ENCODE measurements around the gene LHX8. TPM values are rescaled to one million over a fixed set of nuclear protein-coding genes. Genes with fewer than 3 reads are reported as not detected.

LHX8 gene
- polyA plus RNA-seq, 1 donor, result not detected

GRCh38 chr1:75132812-75133619 lies 1.2 kb upstream of the LHX8 start:
- DNase-seq, result no peak
- peaks cover 5% of the 10 kb centered on the region for H3K4me1 ChIP-seq (ENCODE audit: control insufficient read depth, insufficient read depth, low read length)
- 0% methylated on average over 6 of the region's 23 CpGs for WGBS (ENCODE audit: insufficient coverage, low lambda C conversion rate)

GRCh38 chr1:75134647-75135572 lies 722 bp downstream of the LHX8 start:
- H3K27ac ChIP-seq (ENCODE audit: low read length), result no peak overlapping the region
- peaks cover 5% of the 10 kb centered on the region for H3K4me1 ChIP-seq (ENCODE audit: control insufficient read depth, insufficient read depth, low read length)
- no CpG with 5 or more reads among the region's 54 CpGs for WGBS (ENCODE audit: insufficient coverage, low lambda C conversion rate)
- peaks cover 14% of the 10 kb centered on the region for H3K9me3 ChIP-seq (ENCODE audit: control insufficient read depth, low read depth, low read length)
- peak in 1 of 2 donors; percentile 30 for DNase-seq
- no peak overlapping the region for H3K4me3 ChIP-seq (ENCODE audit: low read length)
- no peaks in the 10 kb centered on the region for H3K36me3 ChIP-seq (ENCODE audit: control insufficient read depth, insufficient read depth, low read length)
- peaks cover 94% of the 10 kb centered on the region for H3K27me3 ChIP-seq (ENCODE audit: control insufficient read depth, insufficient read depth, low read length)

More at GRCh38 chr1:75132812-75133619, 1.2 kb upstream of the LHX8 start:
- Histone ChIP-seq H3K4me3 (ENCODE audit: low read length) (no peak overlapping the region), H3K27ac (ENCODE audit: low read length) (no peak overlapping the region), H3K9me3 (ENCODE audit: control insufficient read depth, low read depth, low read length) (peaks cover 14% of the 10 kb centered on the region), H3K36me3 (ENCODE audit: control insufficient read depth, insufficient read depth, low read length) (no peaks in the 10 kb centered on the region), H3K27me3 (ENCODE audit: control insufficient read depth, insufficient read depth, low read length) (peaks cover 98% of the 10 kb centered on the region)

GRCh38 chr1:75135573-75136194 lies 1.5 kb downstream of the LHX8 start:
- H3K27ac ChIP-seq (ENCODE audit: low read length), result no peak overlapping the region
- 20% methylated on average over 3 of the region's 23 CpGs for WGBS (ENCODE audit: insufficient coverage, low lambda C conversion rate)
- no peak for DNase-seq
- no peaks in the 10 kb centered on the region for H3K36me3 ChIP-seq (ENCODE audit: control insufficient read depth, insufficient read depth, low read length)
- H3K4me3 ChIP-seq (ENCODE audit: low read length), result no peak overlapping the region
- peaks cover 12% of the 10 kb centered on the region for H3K9me3 ChIP-seq (ENCODE audit: control insufficient read depth, low read depth, low read length)
- H3K4me1 ChIP-seq (ENCODE audit: control insufficient read depth, insufficient read depth, low read length), result peaks cover 5% of the 10 kb centered on the region
- H3K27me3 ChIP-seq (ENCODE audit: control insufficient read depth, insufficient read depth, low read length), result peaks cover 87% of the 10 kb centered on the region

GRCh38 chr1:75136195-75136815 lies 2.1 kb downstream of the LHX8 start:
- H3K4me1 ChIP-seq (ENCODE audit: control insufficient read depth, insufficient read depth, low read length), result peaks cover 5% of the 10 kb centered on the region
- no CpG with 5 or more reads among the region's 64 CpGs for WGBS (ENCODE audit: insufficient coverage, low lambda C conversion rate)
- H3K36me3 ChIP-seq (ENCODE audit: control insufficient read depth, insufficient read depth, low read length), result no peaks in the 10 kb centered on the region
- no peak overlapping the region for H3K27ac ChIP-seq (ENCODE audit: low read length)
- peaks cover 83% of the 10 kb centered on the region for H3K27me3 ChIP-seq (ENCODE audit: control insufficient read depth, insufficient read depth, low read length)
- H3K4me3 ChIP-seq (ENCODE audit: low read length), result no peak overlapping the region
- H3K9me3 ChIP-seq (ENCODE audit: control insufficient read depth, low read depth, low read length), result peaks cover 8% of the 10 kb centered on the region
- no peak for DNase-seq

- H3K27ac ChIP-seq (ENCODE audit: low read length), result no peak overlapping the region
- H3K4me3 ChIP-seq (ENCODE audit: low read length), result no peak overlapping the region
- 0% methylated on average over 1 of the region's 37 CpGs for WGBS (ENCODE audit: insufficient coverage, low lambda C conversion rate)
- H3K27me3 ChIP-seq (ENCODE audit: control insufficient read depth, insufficient read depth, low read length), result peaks cover 75% of the 10 kb centered on the region
- H3K36me3 ChIP-seq (ENCODE audit: control insufficient read depth, insufficient read depth, low read length), result no peaks in the 10 kb centered on the region
- no peak for DNase-seq
- H3K4me1 ChIP-seq (ENCODE audit: control insufficient read depth, insufficient read depth, low read length), result peaks cover 5% of the 10 kb centered on the region
- H3K9me3 ChIP-seq (ENCODE audit: control insufficient read depth, low read depth, low read length), result peaks cover 8% of the 10 kb centered on the region
These were observed 2.9 kb downstream of the LHX8 start for GRCh38 chr1:75136921-75137641.

- H3K4me1 ChIP-seq (ENCODE audit: control insufficient read depth, insufficient read depth, low read length), result no peaks in the 10 kb centered on the region
- no peak for DNase-seq
- H3K27ac ChIP-seq (ENCODE audit: low read length), result no peak overlapping the region
- no peaks in the 10 kb centered on the region for H3K27me3 ChIP-seq (ENCODE audit: control insufficient read depth, insufficient read depth, low read length)
- H3K36me3 ChIP-seq (ENCODE audit: control insufficient read depth, insufficient read depth, low read length), result no peaks in the 10 kb centered on the region
- H3K4me3 ChIP-seq (ENCODE audit: low read length), result no peak overlapping the region
- H3K9me3 ChIP-seq (ENCODE audit: control insufficient read depth, low read depth, low read length), result no peaks in the 10 kb centered on the region
- no CpG with 5 or more reads among the region's 2 CpGs for WGBS (ENCODE audit: insufficient coverage, low lambda C conversion rate)
These were observed 17.9 kb downstream of the LHX8 start for GRCh38 chr1:75152092-75152491.

GRCh38 chr1:75159154-75159553 lies 25.0 kb downstream of the LHX8 start:
- 100% methylated on average over 3 of the region's 3 CpGs for WGBS (ENCODE audit: insufficient coverage, low lambda C conversion rate)
- H3K4me1 ChIP-seq (ENCODE audit: control insufficient read depth, insufficient read depth, low read length), result no peaks in the 10 kb centered on the region
- no peaks in the 10 kb centered on the region for H3K9me3 ChIP-seq (ENCODE audit: control insufficient read depth, low read depth, low read length)
- DNase-seq, result no peak
- no peak overlapping the region for H3K27ac ChIP-seq (ENCODE audit: low read length)
- H3K27me3 ChIP-seq (ENCODE audit: control insufficient read depth, insufficient read depth, low read length), result no peaks in the 10 kb centered on the region
- no peaks in the 10 kb centered on the region for H3K36me3 ChIP-seq (ENCODE audit: control insufficient read depth, insufficient read depth, low read length)
- H3K4me3 ChIP-seq (ENCODE audit: low read length), result no peak overlapping the region

- Histone ChIP-seq H3K27me3 (ENCODE audit: control insufficient read depth, insufficient read depth, low read length) (no peaks in the 10 kb centered on the region), H3K4me1 (ENCODE audit: control insufficient read depth, insufficient read depth, low read length) (no peaks in the 10 kb centered on the region), H3K4me3 (ENCODE audit: low read length) (no peak overlapping the region), H3K9me3 (ENCODE audit: control insufficient read depth, low read depth, low read length) (no peaks in the 10 kb centered on the region), H3K27ac (ENCODE audit: low read length) (no peak overlapping the region), H3K36me3 (ENCODE audit: control insufficient read depth, insufficient read depth, low read length) (no peaks in the 10 kb centered on the region)
- DNase-seq, result no peak
These were observed 31.1 kb downstream of the LHX8 start for GRCh38 chr1:75165264-75165663.

GRCh38 chr1:75166821-75167220 lies 32.6 kb downstream of the LHX8 start:
- Histone ChIP-seq H3K4me3 (ENCODE audit: low read length) (no peak overlapping the region), H3K27me3 (ENCODE audit: control insufficient read depth, insufficient read depth, low read length) (no peaks in the 10 kb centered on the region), H3K36me3 (ENCODE audit: control insufficient read depth, insufficient read depth, low read length) (no peaks in the 10 kb centered on the region), H3K9me3 (ENCODE audit: control insufficient read depth, low read depth, low read length) (no peaks in the 10 kb centered on the region), H3K27ac (ENCODE audit: low read length) (no peak overlapping the region), H3K4me1 (ENCODE audit: control insufficient read depth, insufficient read depth, low read length) (no peaks in the 10 kb centered on the region)
- no CpG with 5 or more reads among the region's 4 CpGs for WGBS (ENCODE audit: insufficient coverage, low lambda C conversion rate)
- no peak for DNase-seq
